OCI-LY7 (cell line): ENCODE data around the gene PRTN3. TPM values are rescaled to one million over a fixed set of nuclear protein-coding genes. Genes with fewer than 3 reads are reported as not detected.
"Not testable (repeated sequence)": the region's sequence is repeated elsewhere in the genome, so short reads cannot be mapped to it uniquely, and the experiment has no call there.

Experiments
- BruUV-seq: library from RNA; stranded (reverse); fragments of 400-500 nt; replicated peaks from 2 replicates; lab custom pipeline; 2021; lab: Mats Ljungman, UMichigan
- CTCF ChIA-PET: fragments of 300-600 bp; sonication (Branson Sonifier 250); formaldehyde crosslinking; loops from one replicate; lab custom pipeline; 2022; ENCODE audit warnings: antibody characterized with exemption; ENCODE audit not compliant: unreplicated experiment; lab: Charles Lee
- POLR2A ChIA-PET: fragments of 300-600 bp; sonication (Branson Sonifier 250); formaldehyde crosslinking; loops from one replicate; lab custom pipeline; 2022; ENCODE audit warnings: antibody characterized with exemption; lab: Charles Lee
- DNase-seq: peaks from one replicate; pipeline ENCODE4 v3.0.0-alpha.2; 2015; ENCODE audit warnings: low spot score
- H2AFZ ChIP-seq: fragments of 200-600 bp; sonication (generic), shearing (Covaris generic); 2 replicates; pipeline ENCODE4 v1.6.1; 2014; ENCODE audit warnings: mild to moderate bottlenecking, antibody characterized with exemption, low read length, moderate library complexity
- H3K27ac ChIP-seq: fragments of 200-600 bp; sonication (generic); 2 replicates; pipeline ENCODE4 v1.5.1; 2014; ENCODE audit warnings: mixed run types, low read depth, mild to moderate bottlenecking, moderate library complexity, low read length, inconsistent platforms; ENCODE audit not compliant: poor library complexity, severe bottlenecking
- H3K36me3 ChIP-seq: fragments of 200-600 bp; sonication (generic); 2 replicates; pipeline ENCODE4 v1.6.1; 2014; ENCODE audit warnings: mild to moderate bottlenecking, antibody characterized with exemption, low read length, moderate library complexity, mixed read lengths; ENCODE audit not compliant: insufficient read depth
- H3K4me1 ChIP-seq: fragments of 200-600 bp; sonication (generic); 2 replicates; pipeline ENCODE4 v1.5.1; 2014; ENCODE audit warnings: mild to moderate bottlenecking, low read length; ENCODE audit not compliant: insufficient read depth, poor library complexity, severe bottlenecking
- H3K4me2 ChIP-seq: fragments of 200-600 bp; sonication (generic); 2 replicates; pipeline ENCODE4 v1.6.1; 2014; ENCODE audit warnings: mild to moderate bottlenecking, low read length
- H3K4me3 ChIP-seq: fragments of 200-600 bp; sonication (generic); 2 replicates; pipeline ENCODE4 v1.5.1; 2014; ENCODE audit warnings: mild to moderate bottlenecking, low read depth, low read length; ENCODE audit not compliant: poor library complexity, severe bottlenecking
- H3K79me2 ChIP-seq: fragments of 200-600 bp; sonication (generic); 2 replicates; pipeline ENCODE4 v1.6.1; 2016; ENCODE audit warnings: low read depth, mild to moderate bottlenecking, low read length, moderate library complexity, mixed read lengths; ENCODE audit not compliant: insufficient read depth
- H3K9me2 ChIP-seq: fragments of 200-600 bp; sonication (generic); 2 replicates; pipeline ENCODE4 v1.6.1; 2016; ENCODE audit warnings: mild to moderate bottlenecking, low read length, mixed read lengths; ENCODE audit not compliant: insufficient read depth
- H3K9me3 ChIP-seq: fragments of 200-600 bp; sonication (generic); 2 replicates; pipeline ENCODE4 v1.6.1; 2014; ENCODE audit warnings: mild to moderate bottlenecking, mixed run types, low read length, mixed read lengths
- H4K20me1 ChIP-seq: fragments of 200-600 bp; sonication (generic); 2 replicates; pipeline ENCODE4 v1.6.1; 2014; ENCODE audit warnings: mild to moderate bottlenecking, antibody characterized with exemption, low read length, moderate library complexity, mixed read lengths; ENCODE audit not compliant: insufficient read depth
- CTCF ChIP-seq: fragments of 200-600 bp; sonication (generic); conservative IDR thresholded peaks from 2 replicates; pipeline ENCODE4 v1.5.1; 2014; ENCODE audit warnings: mild to moderate bottlenecking, antibody characterized with exemption, low read length, moderate library complexity, mixed read lengths
- EZH2phosphoT487 ChIP-seq: fragments of 200-600 bp; sonication (generic); IDR thresholded peaks from 2 replicates; pipeline ENCODE4 v1.6.1; 2018; ENCODE audit warnings: low read depth, borderline replicate concordance, mild to moderate bottlenecking, mixed run types, antibody characterized with exemption, low read length, moderate library complexity, mixed read lengths
- intact Hi-C: fragments of 100-400 bp; cut with micrococcal nuclease; formaldehyde crosslinking; loops from one replicate; pipeline ENCODE4 v1.10.0; 2022; ENCODE audit not compliant: unreplicated experiment
- total RNA-seq, 2 experiments: library from RNA; depleted of rRNA in 1 of 2; stranded (reverse); fragments of >200 nt in 1 of 2; shearing (Covaris generic) in 1 of 2; gene quantifications; 2 replicates each; pipeline ENCODE4 v1.2.3, GENCODE V29; 2014 to 2022

PRTN3 gene
- total RNA-seq, 2 experiments from 2014 or later: not detected

GRCh38 chr19:889662-890295 is 49.0 kb downstream of the PRTN3 start:
- CTCF ChIA-PET: no interaction called here
- intact Hi-C loops: no loop called here

GRCh38 chr19:890831-891230 is 50.0 kb downstream of the PRTN3 start:
- H3K79me2 ChIP-seq: 0 out of 2 replicates have a peak, but pooled peaks cover 5% of the 10 kb centered on the region
- TF ChIP-seq EZH2phosphoT487: no peak
- no peak for TF ChIP-seq CTCF
- H3K9me2 ChIP-seq: no peaks in the 10 kb centered on the region
- no peaks in the 10 kb centered on the region for H4K20me1 ChIP-seq
- no peak overlapping the region for H2AFZ ChIP-seq
- H3K4me1 ChIP-seq: peaks cover 5% of the 10 kb centered on the region
- ChIA-PET CTCF (no interaction called here), POLR2A (no interaction called here)
- no peak overlapping the region for H3K4me3 ChIP-seq
- peaks cover 21% of the 10 kb centered on the region; the same call in 1 of the 2 replicates for H3K36me3 ChIP-seq
- no TSS peak for BruUV-seq
- DNase-seq: no peak
- no peak overlapping the region for H3K27ac ChIP-seq
- no peak overlapping the region for H3K4me2 ChIP-seq
- intact Hi-C loops: no loop called here
- H3K9me3 ChIP-seq: no peaks in the 10 kb centered on the region

More at GRCh38 chr19:889662-890295, 49.0 kb downstream of the PRTN3 start:
- Histone ChIP-seq H3K9me2 (no peaks in the 10 kb centered on the region), H3K9me3 (no peaks in the 10 kb centered on the region), H3K4me1 (peaks cover 5% of the 10 kb centered on the region), H4K20me1 (no peaks in the 10 kb centered on the region), H3K4me2 (no peak overlapping the region), H3K4me3 (no peak overlapping the region), H3K27ac (no peak overlapping the region), H2AFZ (no peak overlapping the region), H3K36me3 (peaks cover 21% of the 10 kb centered on the region; the same call in 1 of the 2 replicates), H3K79me2 (0 out of 2 replicates have a peak, but pooled peaks cover 5% of the 10 kb centered on the region)
- no TSS peak for BruUV-seq
- TF ChIP-seq EZH2phosphoT487: no peak
- no peak for TF ChIP-seq CTCF
- POLR2A ChIA-PET: no interaction called here
- no peak for DNase-seq

GRCh38 chr19:891421-892200 is 50.8 kb downstream of the PRTN3 start:
- BruUV-seq, DNase-seq, H3K9me2 ChIP-seq, H4K20me1 ChIP-seq, H3K79me2 ChIP-seq, H3K4me1 ChIP-seq, H2AFZ ChIP-seq, CTCF ChIA-PET, POLR2A ChIA-PET, H3K9me3 ChIP-seq: not testable (repeated sequence)
- peaks cover 18% of the 10 kb centered on the region; the same call in 1 of the 2 replicates for H3K36me3 ChIP-seq
- intact Hi-C loops: loop anchor here (2.0 kb wide), 2 partner anchors 15 to 19 kb away; no protein-coding TSS in a partner anchor
- peak overlapping the region; percentile 62 for H3K4me2 ChIP-seq
- peak overlapping the region; percentile 38 for H3K27ac ChIP-seq
- peak overlapping the region; percentile 91 for H3K4me3 ChIP-seq
